Activated B cell treated with CpG ODN at 0.5 μM for 24 hours (primary cell): Measurements from ENCODE around the gene NQO2. TPM values are rescaled to one million over a fixed set of nuclear protein-coding genes. Genes with fewer than 3 reads are reported as not detected.
"Not testable (repeated sequence)": the region's sequence is repeated elsewhere in the genome, so short reads cannot be mapped to it uniquely, and the experiment has no call there.

ENCODE experiments used
- ATAC-seq: fragments of 200-7000 bp; cut with Tn5 transposase; one replicate; pipeline ENCODE4 v1.10.0; 2021; ENCODE audit warnings: low read depth, mild to moderate bottlenecking, moderate library complexity
- CTCF ChIA-PET: fragments of 350-600 bp; sonication (Branson Sonifier 250); formaldehyde crosslinking; loops from one replicate; lab custom pipeline; 2021; ENCODE audit warnings: antibody characterized with exemption; lab: Charles Lee
- POLR2A ChIA-PET: fragments of 350-600 bp; sonication (Branson Sonifier 250); formaldehyde crosslinking; loops from one replicate; lab custom pipeline; 2021; ENCODE audit warnings: antibody characterized with exemption; lab: Charles Lee
- DNase-seq: peaks from one replicate; pipeline ENCODE4 v3.0.0; 2022
- H3K27ac Mint-ChIP-seq: one replicate; pipeline ENCODE4 v1.8.0; 2020; ENCODE audit warnings: mixed read lengths
- H3K27me3 Mint-ChIP-seq: one replicate; pipeline ENCODE4 v1.8.0; 2021; ENCODE audit warnings: mixed read lengths
- H3K36me3 Mint-ChIP-seq: one replicate; pipeline ENCODE4 v1.8.0; 2021; ENCODE audit warnings: low read depth, mixed read lengths
- H3K4me1 Mint-ChIP-seq: one replicate; pipeline ENCODE4 v1.8.0; 2021; ENCODE audit warnings: mixed read lengths
- H3K4me3 Mint-ChIP-seq: one replicate; pipeline ENCODE4 v1.8.0; 2020; ENCODE audit warnings: mild to moderate bottlenecking, mixed read lengths
- H3K9me3 Mint-ChIP-seq: one replicate; pipeline ENCODE4 v1.8.0; 2020; ENCODE audit warnings: mixed read lengths
- CTCF ChIP-seq: fragments of 200-600 bp; IDR thresholded peaks from one replicate; pipeline ENCODE4 v1.8.0; 2022; ENCODE audit warnings: antibody characterized with exemption, mild to moderate bottlenecking
- intact Hi-C: fragments of 100-400 bp; cut with micrococcal nuclease; formaldehyde crosslinking; loops from one replicate; pipeline ENCODE4 v1.15.1; 2024
- total RNA-seq: library from RNA; stranded (reverse); gene quantifications from 2 replicates; pipeline ENCODE4 v1.2.3, GENCODE V29; 2022

Gene NQO2
- total RNA-seq, 1 donor from 2014 or later: 12.3 TPM

GRCh38 chr6:3007571-3007970 is 7.9 kb downstream of the NQO2 start:
- no peak for TF ChIP-seq CTCF
- Mint-ChIP-seq H3K4me3 (no peak overlapping the region), H3K27ac (no peak overlapping the region), H3K4me1 (no peaks in the 10 kb centered on the region), H3K9me3 (peaks cover 21% of the 10 kb centered on the region), H3K36me3 (peaks cover 59% of the 10 kb centered on the region), H3K27me3 (no peaks in the 10 kb centered on the region)
- ChIA-PET POLR2A (interaction anchor here (0.7 to 1.5 kb wide), 2 partner anchors 19 to 47 kb away, joined by 4 read pairs; no protein-coding TSS in a partner anchor), CTCF (no interaction called here)
- no peak for DNase-seq
- ATAC-seq: no peak
- intact Hi-C loops: no loop called here

DNA sequence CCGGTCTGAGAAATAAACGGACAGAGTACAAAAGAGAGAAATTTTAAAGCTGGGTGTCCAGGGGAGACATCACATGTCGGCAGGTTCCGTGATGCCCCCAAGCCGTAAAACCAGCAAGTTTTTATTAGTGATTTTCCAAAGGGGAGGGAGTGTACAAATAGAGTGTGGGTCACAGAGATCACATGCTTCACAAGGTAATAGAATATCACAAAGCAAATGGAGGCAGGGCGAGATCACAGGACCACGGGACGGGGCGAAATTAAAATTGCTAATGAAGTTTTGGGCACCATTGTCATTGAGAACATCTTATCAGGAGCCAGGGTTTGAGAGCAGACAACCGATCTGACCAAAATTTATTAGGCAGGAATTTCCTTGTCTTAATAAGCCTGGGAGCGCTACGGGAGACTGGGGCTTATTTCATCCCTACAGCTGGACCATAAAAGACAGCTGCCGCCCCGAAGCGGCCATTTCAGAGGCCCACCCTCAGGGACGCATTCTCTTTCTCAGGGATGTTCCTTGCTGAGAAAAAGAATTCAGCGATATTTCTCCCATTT is 9.1 kb downstream of the NQO2 start:
- H3K27ac Mint-ChIP-seq, DNase-seq, H3K4me1 Mint-ChIP-seq, CTCF ChIA-PET, H3K27me3 Mint-ChIP-seq, ATAC-seq, intact Hi-C loops, H3K4me3 Mint-ChIP-seq: not testable (repeated sequence)
- Mint-ChIP-seq H3K36me3 (peaks cover 63% of the 10 kb centered on the region), H3K9me3 (peaks cover 24% of the 10 kb centered on the region)
- POLR2A ChIA-PET: interaction anchor here (0.7 to 1.5 kb wide), 2 partner anchors 15 to 18 kb away, joined by 4 read pairs; no protein-coding TSS in a partner anchor

DNA sequence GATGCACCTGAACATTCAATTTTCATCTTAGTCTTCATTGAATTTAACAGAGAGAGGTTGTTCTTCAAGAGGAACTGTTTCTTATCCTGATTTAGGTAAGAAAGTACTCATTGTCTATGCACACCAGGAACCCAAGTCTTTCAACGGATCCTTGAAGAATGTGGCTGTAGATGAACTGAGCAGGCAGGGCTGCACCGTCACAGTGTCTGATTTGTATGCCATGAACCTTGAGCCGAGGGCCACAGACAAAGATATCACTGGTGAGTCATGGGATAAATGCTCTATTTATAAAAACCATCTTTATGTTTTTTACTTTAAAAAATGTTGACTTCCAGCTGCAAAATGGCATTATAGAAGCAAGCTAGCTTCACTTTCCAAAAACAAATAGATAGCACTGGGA is 10.2 kb downstream of the NQO2 start:
- Mint-ChIP-seq H3K36me3 (peaks cover 62% of the 10 kb centered on the region), H3K4me1 (no peaks in the 10 kb centered on the region), H3K27ac (no peak overlapping the region), H3K27me3 (no peaks in the 10 kb centered on the region), H3K4me3 (no peak overlapping the region), H3K9me3 (peaks cover 24% of the 10 kb centered on the region)
- TF ChIP-seq CTCF: no peak
- ATAC-seq: no peak
- no peak for DNase-seq
- intact Hi-C loops: no loop called here
- ChIA-PET POLR2A (interaction anchor here (1.6 kb wide), 1 partner anchor 16 kb away, joined by 7 read pairs; no protein-coding TSS in a partner anchor), CTCF (no interaction called here)

GRCh38 chr6:3011158-3011557 is 11.5 kb downstream of the NQO2 start:
- intact Hi-C loops: no loop called here
- Mint-ChIP-seq H3K27ac (no peak overlapping the region), H3K36me3 (peaks cover 65% of the 10 kb centered on the region), H3K9me3 (peaks cover 24% of the 10 kb centered on the region), H3K4me1 (no peaks in the 10 kb centered on the region), H3K4me3 (no peak overlapping the region), H3K27me3 (no peaks in the 10 kb centered on the region)
- ATAC-seq (no peak), DNase-seq (no peak)
- POLR2A ChIA-PET: no interaction called here
- CTCF ChIA-PET: no interaction called here
- TF ChIP-seq CTCF: no peak

DNA sequence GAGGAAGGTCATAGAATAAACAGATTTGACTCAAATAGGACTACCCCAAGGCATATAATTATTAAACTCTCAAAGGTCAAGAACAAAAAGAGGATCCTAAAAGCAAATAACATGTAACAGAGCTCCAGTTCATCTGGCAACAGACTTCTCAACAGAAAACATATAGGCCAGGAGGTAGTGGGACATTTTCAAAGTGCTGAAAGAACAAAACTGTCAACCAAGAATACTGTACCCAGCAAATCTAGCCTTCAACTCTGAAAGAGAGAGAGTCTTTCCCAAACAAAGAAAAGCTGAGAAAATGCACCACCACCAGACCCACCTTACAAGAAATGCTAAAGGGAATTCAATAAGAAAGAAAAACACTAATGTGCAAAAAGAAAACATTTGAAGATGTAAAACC is 11.9 kb downstream of the NQO2 start:
- CTCF ChIA-PET: no interaction called here
- intact Hi-C loops: no loop called here
- Mint-ChIP-seq H3K27me3 (no peaks in the 10 kb centered on the region), H3K4me3 (no peak overlapping the region), H3K9me3 (peaks cover 24% of the 10 kb centered on the region), H3K36me3 (peaks cover 61% of the 10 kb centered on the region), H3K27ac (no peak overlapping the region), H3K4me1 (no peaks in the 10 kb centered on the region)
- DNase-seq: no peak
- POLR2A ChIA-PET: no interaction called here
- no peak for TF ChIP-seq CTCF
- no peak for ATAC-seq
